Measurements from ENCODE around the gene DMRT1.
"Not testable (repeated sequence)": the region's sequence is repeated elsewhere in the genome, so short reads cannot be mapped to it uniquely, and the experiment has no call there.

DMRT1 gene

DNA sequence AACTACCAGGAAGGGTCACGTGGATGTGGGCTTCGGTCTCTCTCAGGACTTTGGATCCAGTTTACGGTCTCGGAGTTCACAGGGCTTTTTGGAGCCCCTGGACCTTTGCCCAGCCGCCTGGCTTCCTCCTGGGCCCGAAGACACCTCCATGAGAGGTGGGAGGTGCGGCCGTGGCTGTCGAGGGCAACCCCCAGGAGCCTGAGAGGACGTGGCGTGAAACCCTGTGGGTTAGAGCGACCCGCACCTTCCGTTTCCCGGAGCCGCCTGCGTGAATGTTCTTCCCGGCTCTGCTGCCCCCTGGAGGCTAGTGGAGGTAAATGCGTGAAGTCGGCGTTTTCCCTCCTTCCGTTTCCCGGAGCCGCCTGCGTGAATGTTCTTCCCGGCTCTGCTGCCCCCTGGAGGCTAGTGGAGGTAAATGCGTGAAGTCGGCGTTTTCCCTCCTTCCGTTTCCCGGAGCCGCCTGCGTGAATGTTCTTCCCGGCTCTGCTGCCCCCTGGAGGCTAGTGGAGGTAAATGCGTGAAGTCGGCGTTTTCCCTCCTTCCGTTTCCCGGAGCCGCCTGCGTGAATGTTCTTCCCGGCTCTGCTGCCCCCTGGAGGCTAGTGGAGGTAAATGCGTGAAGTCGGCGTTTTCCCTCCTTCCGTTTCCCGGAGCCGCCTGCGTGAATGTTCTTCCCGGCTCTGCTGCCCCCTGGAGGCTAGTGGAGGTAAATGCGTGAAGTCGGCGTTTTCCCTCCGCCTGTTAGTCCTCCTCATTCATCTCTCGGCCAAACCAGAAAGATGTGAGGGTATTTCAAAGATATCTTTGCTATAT lies 157.0 kb downstream of the DMRT1 start:
- not testable (repeated sequence) for DNase-seq (ENCODE audit: low read depth)

DNA sequence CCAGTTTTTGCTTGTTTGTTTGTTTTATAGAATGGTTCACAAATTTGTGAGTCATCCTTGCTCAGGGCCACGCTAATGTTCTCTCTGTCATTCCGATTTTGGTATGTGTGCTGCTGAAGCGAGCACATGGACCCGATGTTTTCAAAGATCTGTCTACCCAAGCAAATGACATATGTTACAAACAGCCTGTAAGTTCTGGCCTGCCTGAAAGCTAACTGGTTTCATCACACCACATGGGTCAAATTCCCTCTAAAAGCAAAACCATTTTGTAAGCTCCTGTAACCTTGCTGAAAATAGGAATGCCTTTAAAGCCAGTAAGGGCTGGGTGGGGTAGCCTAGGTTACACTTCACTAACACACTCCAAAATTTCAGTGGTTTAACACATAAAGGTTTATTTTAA lies 160.3 kb downstream of the DMRT1 start:
- no peak for DNase-seq (ENCODE audit: low read depth)

DNA sequence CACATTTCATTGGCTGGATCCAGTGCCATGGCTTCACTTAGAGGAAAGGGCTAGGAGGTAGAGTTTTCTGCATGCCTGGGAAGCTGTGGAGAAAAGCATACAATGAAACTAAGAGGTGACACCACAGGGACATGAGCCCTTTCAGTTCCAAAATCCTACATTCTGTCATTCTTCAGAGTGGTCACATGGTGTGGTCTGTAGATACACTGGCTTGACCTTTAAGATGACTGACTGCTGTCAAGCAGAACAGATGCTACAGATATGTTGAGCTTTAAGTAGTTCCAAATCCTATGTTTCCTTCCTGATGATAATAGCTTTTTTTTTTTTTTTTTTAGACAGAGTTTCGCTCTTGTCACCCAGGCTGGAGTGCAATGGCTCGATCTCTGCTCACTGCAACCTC lies 161.2 kb downstream of the DMRT1 start:
- no peak for DNase-seq (ENCODE audit: low read depth)

DNA sequence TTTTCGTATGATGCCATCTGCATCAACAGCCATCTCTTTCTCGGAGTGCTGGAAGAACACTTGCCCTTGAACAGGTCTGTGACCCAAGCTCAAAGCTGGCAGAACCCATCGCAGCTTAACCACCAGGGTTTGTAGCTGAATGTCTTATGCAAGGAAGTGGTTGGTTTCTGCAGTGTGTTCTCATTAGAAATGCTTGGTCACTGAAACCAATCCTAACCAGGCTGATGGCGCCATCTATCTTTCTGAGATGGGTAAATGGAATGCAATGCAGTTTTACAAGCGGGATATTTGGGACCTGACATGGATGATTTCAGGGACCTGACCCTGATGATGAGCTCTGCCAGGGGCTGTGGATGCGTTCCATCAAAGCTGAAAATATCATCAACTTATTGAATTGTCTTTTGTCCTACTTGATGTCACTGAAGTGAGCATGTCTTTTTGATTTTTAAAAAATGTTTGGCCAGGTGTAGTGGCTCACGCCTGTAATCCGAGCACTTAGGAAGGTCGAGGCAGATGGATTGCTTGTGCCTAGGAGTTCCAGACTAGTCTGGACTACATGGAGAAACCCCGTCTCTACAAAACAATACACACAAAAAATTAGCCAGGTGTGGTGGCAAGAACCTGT lies 163.7 kb downstream of the DMRT1 start:
- DNase-seq (ENCODE audit: low read depth) = no peak

DNA sequence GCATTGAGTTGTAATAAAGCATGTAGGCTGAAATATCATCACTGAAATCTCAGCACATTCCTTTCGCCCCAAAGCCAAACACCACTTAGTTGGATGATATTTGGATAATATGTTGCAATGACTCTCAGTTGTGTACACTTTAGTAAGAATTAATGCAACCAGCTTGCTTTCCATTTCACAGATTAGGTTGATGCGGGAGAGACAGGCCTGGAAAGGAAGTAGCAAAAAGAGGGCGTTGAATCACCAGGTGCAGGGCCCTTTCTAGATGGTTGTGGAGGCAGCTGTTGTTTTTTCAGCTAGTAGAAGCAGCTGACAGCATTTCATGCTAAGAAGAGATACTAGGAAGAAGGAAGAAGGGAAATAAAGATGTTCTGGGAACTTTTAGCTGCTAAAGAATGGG lies 165.8 kb downstream of the DMRT1 start:
- DNase-seq (ENCODE audit: low read depth) = no peak

DNA sequence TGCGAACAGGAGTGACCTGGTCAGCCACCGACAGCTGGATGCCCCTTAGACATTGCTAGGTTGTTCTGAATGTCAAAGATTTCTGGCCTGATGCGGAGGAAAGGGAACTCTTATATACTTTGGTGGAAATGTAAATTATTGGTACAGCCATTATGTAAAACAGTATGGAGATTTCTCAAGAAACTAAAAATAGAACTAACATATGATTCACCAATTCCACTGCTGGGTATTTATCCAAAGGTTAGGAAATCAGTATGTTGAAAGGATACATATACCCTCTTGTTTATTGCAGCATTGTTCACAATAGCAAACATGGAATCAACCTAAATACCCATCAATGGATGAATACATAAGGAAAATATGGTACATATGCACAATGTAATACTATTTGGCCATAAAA lies 166.7 kb downstream of the DMRT1 start:
- DNase-seq (ENCODE audit: low read depth) = no peak

DNA sequence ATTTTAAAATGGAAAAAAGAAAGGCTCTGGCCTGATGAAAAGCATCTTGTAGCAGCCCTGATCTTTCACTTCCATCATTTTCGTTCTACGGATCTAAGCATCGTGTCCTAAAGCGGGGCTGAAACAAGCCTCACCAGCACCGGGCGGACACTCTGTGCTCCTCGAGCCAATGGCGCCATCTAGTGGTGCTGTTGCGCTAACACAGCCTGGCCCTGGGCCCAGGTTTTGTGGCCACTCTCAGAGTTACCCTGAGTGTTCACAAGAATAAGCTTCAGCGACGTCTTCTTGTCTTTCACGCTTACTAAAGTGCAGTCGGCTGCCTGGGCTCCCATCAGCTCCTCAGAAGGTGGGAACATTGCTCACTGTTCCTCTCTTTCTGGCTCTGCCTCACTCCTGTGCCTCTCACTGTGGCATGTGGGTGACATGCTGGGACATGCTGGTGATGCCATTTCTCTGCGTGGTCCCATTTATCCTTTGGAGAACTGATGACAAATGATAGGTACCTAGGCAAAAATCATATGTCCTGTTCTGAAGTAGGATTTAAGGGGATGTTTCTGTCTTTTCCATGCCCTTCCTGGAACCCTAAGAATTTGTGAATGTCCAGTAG lies 167.7 kb downstream of the DMRT1 start:
- peak; percentile 26 for DNase-seq (ENCODE audit: low read depth)

DNA sequence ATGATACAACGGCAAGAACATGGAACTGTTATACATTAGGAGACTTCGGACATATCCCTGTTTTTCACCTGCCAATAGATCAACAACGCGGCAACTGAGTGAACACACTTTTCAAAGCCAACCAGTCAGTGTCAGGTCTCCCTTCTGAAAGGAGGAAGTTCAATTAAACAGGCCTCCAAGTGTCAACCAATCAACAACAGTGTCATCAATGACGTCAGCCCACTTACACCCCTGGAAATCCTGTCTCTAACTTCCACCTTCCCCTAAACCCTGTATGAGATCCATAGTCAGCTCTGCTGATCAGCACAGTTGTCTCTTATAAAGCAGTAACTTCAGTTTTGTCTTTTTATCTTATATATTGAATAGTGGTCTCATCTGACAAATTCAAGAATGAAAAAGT lies 171.5 kb downstream of the DMRT1 start:
- no peak for DNase-seq (ENCODE audit: low read depth)

DNA sequence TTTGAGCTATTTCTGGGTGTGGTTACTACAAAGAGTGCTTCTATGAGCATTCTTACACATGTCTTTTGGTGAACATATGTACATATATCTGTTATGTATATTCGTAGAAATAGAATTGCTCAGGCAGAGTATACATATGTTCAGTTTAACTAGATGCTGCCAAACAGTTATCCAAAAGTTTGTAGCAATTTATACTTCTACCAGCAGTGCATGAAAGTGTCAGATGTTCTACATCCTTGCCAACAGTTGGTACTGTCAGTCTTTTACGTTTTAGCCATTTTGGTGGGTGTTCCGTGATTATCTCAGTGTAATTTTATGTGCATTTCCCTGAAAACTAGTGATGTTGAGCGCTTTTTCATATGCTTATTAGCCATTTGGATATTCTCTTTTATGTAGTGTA lies 172.7 kb downstream of the DMRT1 start:
- no peak for DNase-seq (ENCODE audit: low read depth)

DNA sequence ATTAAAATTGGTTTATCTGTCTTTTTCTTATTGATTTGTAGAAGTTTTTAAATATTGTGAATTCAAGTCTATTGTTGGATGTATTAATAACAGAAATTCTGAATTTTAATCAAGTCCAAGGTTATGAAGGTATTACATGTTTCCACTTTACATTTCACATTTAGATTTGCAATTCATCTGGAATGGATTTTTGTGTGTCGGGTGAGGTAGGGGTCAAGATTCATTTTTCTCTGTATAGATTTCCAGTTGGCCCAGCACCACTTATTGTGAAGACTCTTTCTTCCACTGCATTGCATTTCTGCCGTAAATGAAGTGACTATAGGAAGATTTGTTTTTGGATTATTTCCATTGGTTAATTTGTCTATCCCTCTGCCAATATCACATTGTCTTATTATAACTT lies 173.1 kb downstream of the DMRT1 start:
- DNase-seq (ENCODE audit: low read depth) = no peak

DNA sequence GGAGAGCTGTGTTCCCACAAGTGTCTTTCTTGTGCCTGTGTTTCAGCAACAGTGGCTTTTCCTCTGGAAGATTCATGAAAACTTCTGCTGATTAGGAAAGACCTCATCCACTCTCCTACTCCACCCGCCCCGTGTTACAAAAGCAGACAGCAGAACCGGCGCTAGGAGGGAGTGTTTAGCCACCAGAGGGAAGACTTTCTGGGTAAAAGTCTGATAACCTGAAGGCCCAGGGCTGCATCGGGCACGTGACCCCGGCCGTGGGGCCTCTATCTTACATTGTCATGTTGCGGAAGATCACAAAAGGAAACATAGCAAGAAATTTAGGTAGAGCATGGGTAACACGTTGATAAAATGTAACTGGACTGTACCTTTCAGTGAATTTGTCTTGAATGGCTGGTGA lies 176.6 kb downstream of the DMRT1 start:
- no peak for DNase-seq (ENCODE audit: low read depth)

Measured in activated T-helper 1 cell treated with Interleukin-2 at 50 U/mL for 16 hours (primary cell).